Mesendoderm (in vitro differentiated cells): Measurements from ENCODE around the gene ZDHHC12.

ENCODE experiments used
- DNase-seq: peaks from one replicate; pipeline ENCODE4 v3.0.0; 2013
- H2AK5ac ChIP-seq: 2 replicates; pipeline ENCODE4 v1.6.1; 2013; ENCODE audit warnings: low read length, inconsistent platforms
- H2BK120ac ChIP-seq: 2 replicates; pipeline ENCODE4 v1.6.1; 2013; ENCODE audit warnings: low read depth, mild to moderate bottlenecking, low read length, moderate library complexity, mixed read lengths
- H2BK15ac ChIP-seq: replicated peaks from 2 replicates; pipeline ENCODE4 v1.6.1; 2013; ENCODE audit warnings: low read depth, mild to moderate bottlenecking, moderate library complexity
- H2BK5ac ChIP-seq: 2 replicates; pipeline ENCODE4 v1.6.1; 2013; ENCODE audit warnings: low read length, inconsistent platforms
- H3K18ac ChIP-seq: 2 replicates; pipeline ENCODE4 v1.6.1; 2013; ENCODE audit warnings: mild to moderate bottlenecking, low read length, mixed read lengths
- H3K23ac ChIP-seq: one replicate; pipeline ENCODE4 v1.6.1; 2013; ENCODE audit warnings: low read length
- H3K27ac ChIP-seq: 2 replicates; pipeline ENCODE4 v1.5.1; 2013; ENCODE audit warnings: low read depth, mild to moderate bottlenecking, inconsistent platforms, low read length, moderate library complexity
- H3K27me3 ChIP-seq: 2 replicates; pipeline ENCODE4 v1.6.1; 2013; ENCODE audit warnings: low read length, control low read depth, mild to moderate bottlenecking, inconsistent platforms; ENCODE audit not compliant: insufficient read depth, poor library complexity
- H3K36me3 ChIP-seq: 2 replicates; pipeline ENCODE4 v1.6.1; 2013; ENCODE audit warnings: low read length, inconsistent platforms; ENCODE audit not compliant: control insufficient read depth, insufficient read depth
- H3K4ac ChIP-seq: one replicate; pipeline ENCODE4 v1.6.1; 2013; ENCODE audit warnings: low read depth, mild to moderate bottlenecking, low read length, moderate library complexity
- H3K4me1 ChIP-seq: 2 replicates; pipeline ENCODE4 v1.6.1; 2013; ENCODE audit warnings: low read depth, low read length, inconsistent platforms; ENCODE audit not compliant: control insufficient read depth
- H3K4me2 ChIP-seq: 2 replicates; pipeline ENCODE4 v1.6.1; 2013; ENCODE audit warnings: low read length
- H3K4me3 ChIP-seq: 2 replicates; pipeline ENCODE4 v1.5.1; 2013; ENCODE audit warnings: mild to moderate bottlenecking, low read length
- H3K56ac ChIP-seq: one replicate; pipeline ENCODE4 v1.6.1; 2013; ENCODE audit warnings: low read length
- H3K79me1 ChIP-seq: 2 replicates; pipeline ENCODE4 v1.6.1; 2013; ENCODE audit warnings: low read length, inconsistent platforms
- H3K79me2 ChIP-seq: 2 replicates; pipeline ENCODE4 v1.6.1; 2013; ENCODE audit warnings: mild to moderate bottlenecking, low read length; ENCODE audit not compliant: control insufficient read depth, insufficient read depth
- H3K9ac ChIP-seq: 2 replicates; pipeline ENCODE4 v1.6.1; 2013; ENCODE audit warnings: low read length, inconsistent platforms
- H4K5ac ChIP-seq: one replicate; pipeline ENCODE4 v1.6.1; 2013; ENCODE audit warnings: low read length
- H4K8ac ChIP-seq: one replicate; pipeline ENCODE4 v1.6.1; 2013; ENCODE audit warnings: low read depth, mild to moderate bottlenecking, control low read depth, low read length, moderate library complexity
- WGBS: extraction: QIAGEN DNeasy Blood & Tissue Kit; methylation state at CpG from one replicate; pipeline ENCODE4 v1.1.7; 2013; ENCODE audit warnings: low lambda C conversion rate, missing lambda C conversion rate; ENCODE audit not compliant: insufficient coverage; ENCODE audit errors: extremely low coverage; 5-methylcytosine and 5-hydroxymethylcytosine counted together

The ZDHHC12 gene

DNA sequence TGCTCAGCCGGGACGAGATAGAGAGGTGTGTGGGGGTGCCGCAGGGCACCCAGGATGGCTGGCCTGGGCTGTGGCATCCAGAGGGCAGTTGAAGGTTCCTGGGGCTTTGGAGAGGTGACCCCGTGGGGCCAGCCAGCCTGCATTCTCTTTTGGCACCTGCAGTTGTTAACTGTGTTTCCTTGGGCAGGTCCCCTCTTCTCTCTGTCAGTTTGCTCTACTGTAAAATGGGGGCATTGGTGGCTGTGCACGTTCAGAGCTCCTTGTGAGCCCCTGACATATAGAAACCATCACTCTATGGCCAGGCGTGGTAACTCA, 8.5 kb downstream of the ZDHHC12 start:
- H3K79me1 ChIP-seq = no peaks in the 10 kb centered on the region
- no peak overlapping the region for H3K27ac ChIP-seq
- no peak overlapping the region for H3K4me2 ChIP-seq
- H3K4ac ChIP-seq = no peak overlapping the region
- H4K8ac ChIP-seq = no peak overlapping the region
- H3K18ac ChIP-seq = no peak overlapping the region
- H2BK120ac ChIP-seq = no peak overlapping the region
- no peaks in the 10 kb centered on the region for H3K4me1 ChIP-seq
- H3K23ac ChIP-seq = no peak overlapping the region
- no peak overlapping the region for H2BK15ac ChIP-seq
- no peak overlapping the region for H3K4me3 ChIP-seq
- H3K36me3 ChIP-seq = no peaks in the 10 kb centered on the region
- no peak overlapping the region for H3K56ac ChIP-seq
- H3K79me2 ChIP-seq = no peaks in the 10 kb centered on the region
- no peak overlapping the region for H2AK5ac ChIP-seq
- H3K27me3 ChIP-seq = no peaks in the 10 kb centered on the region
- H2BK5ac ChIP-seq = no peak overlapping the region
- no peak overlapping the region for H4K5ac ChIP-seq
- no peak overlapping the region for H3K9ac ChIP-seq
- no CpG with 5 or more reads among the region's 6 CpGs for WGBS
- no peak for DNase-seq

DNA sequence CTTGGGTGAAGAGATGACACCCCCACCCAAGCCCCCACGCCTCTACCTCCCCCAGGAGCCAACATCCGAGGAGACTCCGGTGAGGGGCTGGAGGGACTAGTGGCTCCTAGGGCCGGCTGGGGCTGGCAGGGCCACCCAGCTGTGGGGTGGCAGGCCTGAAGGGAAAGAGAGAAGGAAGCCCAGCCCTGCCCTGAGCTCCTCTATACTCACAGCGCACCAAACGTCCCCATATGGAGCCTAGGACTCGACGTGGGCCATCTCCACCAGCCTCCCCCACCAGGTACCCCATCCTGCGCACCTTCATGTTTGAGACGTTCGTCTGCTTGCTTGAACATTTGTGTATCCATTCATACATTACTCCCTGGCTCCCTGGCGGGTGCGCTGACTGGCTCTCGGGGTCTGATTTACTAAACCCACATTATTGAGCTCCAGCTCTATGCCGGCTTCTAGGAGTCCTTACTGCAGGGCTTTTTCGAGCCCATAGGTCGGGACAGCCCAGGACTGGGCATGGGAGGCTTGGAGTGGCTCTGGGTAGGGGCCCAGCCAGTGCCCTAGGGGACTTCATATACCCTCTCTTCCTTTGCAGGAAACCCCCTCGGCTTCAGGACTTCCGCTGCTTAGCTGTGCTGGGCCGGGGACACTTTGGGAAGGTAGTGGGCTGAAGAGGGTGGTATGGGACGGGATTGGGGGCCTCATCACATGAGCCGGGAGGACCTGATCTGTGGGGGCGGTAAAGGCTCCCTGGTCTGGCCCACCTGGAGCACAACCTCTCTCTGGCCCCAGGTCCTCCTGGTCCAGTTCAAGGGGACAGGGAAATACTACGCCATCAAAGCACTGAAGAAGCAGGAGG, 9.1 kb downstream of the ZDHHC12 start:
- no peak overlapping the region for H3K27ac ChIP-seq
- H2BK5ac ChIP-seq = no peak overlapping the region
- H2AK5ac ChIP-seq = no peak overlapping the region
- H3K18ac ChIP-seq = no peak overlapping the region
- H4K5ac ChIP-seq = no peak overlapping the region
- H3K79me2 ChIP-seq = no peaks in the 10 kb centered on the region
- H3K23ac ChIP-seq = no peak overlapping the region
- H3K4me2 ChIP-seq = no peak overlapping the region
- whole genome bisulfite sequencing = no CpG with 5 or more reads among the region's 24 CpGs
- H2BK15ac ChIP-seq = no peak overlapping the region
- no peaks in the 10 kb centered on the region for H3K4me1 ChIP-seq
- H3K36me3 ChIP-seq = no peaks in the 10 kb centered on the region
- no peak overlapping the region for H3K56ac ChIP-seq
- no peak for DNase-seq
- H3K79me1 ChIP-seq = no peaks in the 10 kb centered on the region
- H3K4ac ChIP-seq = no peak overlapping the region
- H3K4me3 ChIP-seq = no peak overlapping the region
- no peak overlapping the region for H3K9ac ChIP-seq
- no peak overlapping the region for H4K8ac ChIP-seq
- H3K27me3 ChIP-seq = no peaks in the 10 kb centered on the region
- H2BK120ac ChIP-seq = no peak overlapping the region

DNA sequence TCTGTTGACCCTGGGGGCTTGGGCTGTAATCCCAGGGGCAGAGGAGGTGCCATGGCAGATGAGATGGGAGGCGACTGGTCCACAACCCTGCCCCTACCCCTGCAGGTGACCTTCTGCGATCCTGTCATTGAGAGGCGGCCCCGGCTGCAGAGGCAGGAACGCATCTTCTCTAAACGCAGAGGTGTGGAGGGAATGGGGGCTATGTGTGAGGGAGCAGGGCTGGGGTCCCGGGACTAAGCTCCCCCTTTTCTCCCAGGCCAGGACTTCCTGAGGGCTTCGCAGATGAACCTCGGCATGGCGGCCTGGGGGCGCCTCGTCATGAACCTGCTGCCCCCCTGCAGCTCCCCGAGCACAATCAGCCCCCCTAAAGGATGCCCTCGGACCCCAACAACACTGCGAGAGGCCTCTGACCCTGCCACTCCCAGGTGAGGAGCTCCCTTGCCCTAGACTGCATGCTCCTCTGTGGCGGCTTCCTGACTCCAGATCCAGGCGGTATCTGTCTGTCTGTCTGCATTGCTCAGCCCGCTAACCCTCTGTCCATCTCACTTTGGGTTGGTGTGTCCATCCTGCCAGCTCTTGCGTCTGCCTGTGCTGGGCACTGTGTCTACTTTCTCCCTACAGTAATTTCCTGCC, 9.9 kb downstream of the ZDHHC12 start:
- Histone ChIP-seq H2BK5ac (no peak overlapping the region), H2AK5ac (no peak overlapping the region), H3K79me1 (no peaks in the 10 kb centered on the region), H3K18ac (no peak overlapping the region), H3K4ac (no peak overlapping the region), H4K8ac (no peak overlapping the region), H2BK15ac (no peak overlapping the region), H3K79me2 (no peaks in the 10 kb centered on the region), H3K27me3 (no peaks in the 10 kb centered on the region), H4K5ac (no peak overlapping the region), H3K4me3 (no peak overlapping the region), H3K4me1 (no peaks in the 10 kb centered on the region), H3K56ac (no peak overlapping the region), H3K27ac (no peak overlapping the region), H3K36me3 (no peaks in the 10 kb centered on the region), H3K4me2 (no peak overlapping the region), H3K9ac (no peak overlapping the region), H2BK120ac (no peak overlapping the region), H3K23ac (no peak overlapping the region)
- no CpG with 5 or more reads among the region's 19 CpGs for WGBS
- no peak for DNase-seq

DNA sequence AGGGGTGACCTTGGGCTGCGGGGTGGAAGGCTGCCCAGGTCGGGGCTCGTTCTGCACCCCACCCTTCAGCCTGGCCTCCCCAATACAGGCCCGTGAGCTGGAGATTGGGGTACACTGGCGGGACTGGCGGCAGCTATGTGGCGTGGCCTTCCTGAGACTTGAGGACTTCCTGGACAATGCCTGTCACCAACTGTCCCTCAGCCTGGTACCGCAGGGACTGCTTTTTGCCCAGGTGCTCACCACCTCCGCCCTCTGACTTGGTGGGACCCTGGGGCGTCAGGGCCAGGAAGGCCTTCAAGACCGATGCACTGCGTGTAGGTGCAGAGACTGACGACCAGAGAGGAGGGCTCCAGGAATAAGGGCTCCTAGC, 10.5 kb downstream of the ZDHHC12 start:
- WGBS = no CpG with 5 or more reads among the region's 13 CpGs
- H2BK120ac ChIP-seq = no peak overlapping the region

GRCh38 chr9:128712451-128713410, 11.2 kb downstream of the ZDHHC12 start:
- Histone ChIP-seq H3K4ac (no peak overlapping the region), H2BK15ac (no peak overlapping the region), H3K4me1 (no peaks in the 10 kb centered on the region), H4K8ac (no peak overlapping the region), H3K27me3 (no peaks in the 10 kb centered on the region), H3K4me2 (no peak overlapping the region), H3K79me1 (no peaks in the 10 kb centered on the region), H3K4me3 (no peak overlapping the region), H3K27ac (no peak overlapping the region), H2BK5ac (no peak overlapping the region), H2BK120ac (no peak overlapping the region), H3K23ac (no peak overlapping the region), H3K9ac (no peak overlapping the region), H3K56ac (no peak overlapping the region), H4K5ac (no peak overlapping the region), H3K36me3 (no peaks in the 10 kb centered on the region), H3K18ac (no peak overlapping the region), H2AK5ac (no peak overlapping the region), H3K79me2 (no peaks in the 10 kb centered on the region)
- no peak for DNase-seq
- no CpG with 5 or more reads among the region's 26 CpGs for WGBS

More for the DNA sequence above, 10.5 kb downstream of the ZDHHC12 start:
- Histone ChIP-seq H3K4me1 (no peaks in the 10 kb centered on the region), H3K23ac (no peak overlapping the region), H4K5ac (no peak overlapping the region), H3K18ac (no peak overlapping the region), H3K4me2 (no peak overlapping the region), H3K4ac (no peak overlapping the region), H3K27me3 (no peaks in the 10 kb centered on the region), H2BK15ac (no peak overlapping the region), H3K27ac (no peak overlapping the region), H4K8ac (no peak overlapping the region), H2AK5ac (no peak overlapping the region), H3K4me3 (no peak overlapping the region), H2BK5ac (no peak overlapping the region), H3K9ac (no peak overlapping the region), H3K79me1 (no peaks in the 10 kb centered on the region), H3K79me2 (no peaks in the 10 kb centered on the region), H3K36me3 (no peaks in the 10 kb centered on the region), H3K56ac (no peak overlapping the region)
- no peak for DNase-seq
